Colonic mucosa (tissue), 4 donors: Measurements from ENCODE around the gene IL22. TPM values are rescaled to one million over a fixed set of nuclear protein-coding genes. Genes with fewer than 3 reads are reported as not detected.

ENCODE experiments used
- DNase-seq: peaks from one replicate; pipeline ENCODE4 v3.0.0-alpha.2; 2020
- H3K27ac ChIP-seq: fragments of 200-600 bp; one replicate; pipeline ENCODE4 v1.8.0; 2021
- H3K27me3 ChIP-seq: fragments of 200-600 bp; one replicate; pipeline ENCODE4 v1.8.0; 2021
- H3K36me3 ChIP-seq: fragments of 200-600 bp; one replicate; pipeline ENCODE4 v1.8.0; 2021
- H3K4me1 ChIP-seq: fragments of 200-600 bp; one replicate; pipeline ENCODE4 v1.8.0; 2021; ENCODE audit warnings: mild to moderate bottlenecking
- H3K4me3 ChIP-seq: fragments of 200-600 bp; one replicate; pipeline ENCODE4 v1.8.0; 2021
- H3K9ac ChIP-seq, 2 donors: one replicate each; pipeline ENCODE4 v1.7.0; 2013; ENCODE audit warnings: control low read depth in 2 of 2, low read depth in 2 of 2, low read length in 2 of 2
- H3K9me3 ChIP-seq: fragments of 200-600 bp; one replicate; pipeline ENCODE4 v1.8.0; 2021
- CTCF ChIP-seq: fragments of 200-600 bp; IDR thresholded peaks from one replicate; pipeline ENCODE4 v1.8.0; 2022; ENCODE audit warnings: antibody characterized with exemption, mild to moderate bottlenecking
- intact Hi-C: fragments of 100-400 bp; cut with DNase I; formaldehyde crosslinking; loops from one replicate; pipeline ENCODE4 v1.14.1; 2022
- total RNA-seq, 2 donors: library from RNA; stranded (reverse); fragmentation: NEBNext Ultra II Directional in 1 of 2; extraction: Animal tissue kit (Norgen Biotek cat#: 25700) in 1 of 2; gene quantifications; one replicate each; pipeline ENCODE4 v1.2.1, GENCODE V29; 2021
- donor health status: healthy.
- donor health status: DM: no; HTN: no; CAD: no.
- donor health status: DM: no; HTN: no; CAD: no.

IL22 gene
- not detected for total RNA-seq

GRCh38 chr12:68253504-68253903 lies at the start of gene IL22:
Gene IL22 (minus strand): TSS chr12:68253604. CDS start chr12:68253448, 156 bp downstream.
- Histone ChIP-seq H3K4me1 (no peaks in the 10 kb centered on the region), H3K9ac (no peak within 1 kb of the TSS), H3K27ac (no peak within 1 kb of the TSS), H3K27me3 (no peaks in the 10 kb centered on the region), H3K36me3 (no peaks in the 10 kb centered on the region), H3K4me3 (no peak within 1 kb of the TSS), H3K9me3 (no peaks in the 10 kb centered on the region)
- no peak for DNase-seq
- no peak for TF ChIP-seq CTCF
- intact Hi-C loops, result no loop called here

GRCh38 chr12:68297929-68298328 lies 44.5 kb upstream of the IL22 start:
- Histone ChIP-seq H3K4me3 (no peak overlapping the region), H3K4me1 (no peaks in the 10 kb centered on the region), H3K27ac (no peak overlapping the region), H3K9ac (no peak overlapping the region), H3K9me3 (no peaks in the 10 kb centered on the region), H3K36me3 (no peaks in the 10 kb centered on the region), H3K27me3 (no peaks in the 10 kb centered on the region)
- no peak for DNase-seq
- intact Hi-C loops, result no loop called here
- no peak for TF ChIP-seq CTCF

GRCh38 chr12:68294251-68294650 lies 40.8 kb upstream of the IL22 start:
- H3K27me3 ChIP-seq, result no peaks in the 10 kb centered on the region
- no peak for DNase-seq
- no peak overlapping the region for H3K27ac ChIP-seq
- no peaks in the 10 kb centered on the region for H3K9me3 ChIP-seq
- no peak overlapping the region for H3K4me3 ChIP-seq
- intact Hi-C loops, result no loop called here
- H3K4me1 ChIP-seq, result no peaks in the 10 kb centered on the region
- H3K9ac ChIP-seq, result no peak overlapping the region
- no peaks in the 10 kb centered on the region for H3K36me3 ChIP-seq
- TF ChIP-seq CTCF, result no peak

GRCh38 chr12:68293347-68293746 lies 39.9 kb upstream of the IL22 start:
- no peak for DNase-seq
- Histone ChIP-seq H3K36me3 (no peaks in the 10 kb centered on the region), H3K4me3 (no peak overlapping the region), H3K4me1 (no peaks in the 10 kb centered on the region), H3K9me3 (no peaks in the 10 kb centered on the region), H3K27me3 (no peaks in the 10 kb centered on the region), H3K9ac (no peak overlapping the region), H3K27ac (no peak overlapping the region)
- intact Hi-C loops, result no loop called here
- TF ChIP-seq CTCF, result no peak

- no peak overlapping the region for H3K4me3 ChIP-seq
- DNase-seq, result no peak
- H3K27ac ChIP-seq, result no peak overlapping the region
- no peaks in the 10 kb centered on the region for H3K36me3 ChIP-seq
- TF ChIP-seq CTCF, result no peak
- intact Hi-C loops, result no loop called here
- H3K9ac ChIP-seq, result no peak overlapping the region
- H3K9me3 ChIP-seq, result no peaks in the 10 kb centered on the region
- H3K4me1 ChIP-seq, result no peaks in the 10 kb centered on the region
- no peaks in the 10 kb centered on the region for H3K27me3 ChIP-seq
Measured at GRCh38 chr12:68292151-68292943, 38.9 kb upstream of the IL22 start.
